ENCODE results near the gene EVI2A. TPM values are rescaled to one million over a fixed set of nuclear protein-coding genes. Genes with fewer than 3 reads are reported as not detected.
A peak's percentile ranks its signal among the peaks of the same experiment; 100 is the strongest.

The EVI2A gene
- polyA plus RNA-seq, 6 donors from 2014 or later: 6.0 to 19.7 (median 13.3) TPM

DNA sequence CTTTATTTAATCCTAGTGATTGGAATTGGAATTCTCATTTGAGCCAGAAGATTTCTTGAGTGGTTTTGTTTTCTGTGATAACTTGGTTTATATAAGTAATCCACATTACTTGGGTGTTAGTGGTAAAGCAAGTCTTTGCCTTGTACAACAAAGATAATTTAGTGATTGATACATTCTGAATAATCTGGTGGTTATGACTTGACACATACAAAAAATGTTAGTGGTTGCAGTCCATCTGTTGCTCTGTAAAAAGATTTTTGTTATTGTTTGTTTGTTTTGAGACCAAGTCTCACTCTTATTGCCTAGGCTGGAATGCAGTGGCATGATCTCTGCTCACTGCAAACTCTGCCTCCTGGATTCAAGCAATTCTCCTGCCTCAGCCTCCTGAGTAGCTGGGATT, 37.6 kb downstream of the EVI2A start:
- ATAC-seq (ENCODE audit: low read depth in 2 of 2): no peak

DNA sequence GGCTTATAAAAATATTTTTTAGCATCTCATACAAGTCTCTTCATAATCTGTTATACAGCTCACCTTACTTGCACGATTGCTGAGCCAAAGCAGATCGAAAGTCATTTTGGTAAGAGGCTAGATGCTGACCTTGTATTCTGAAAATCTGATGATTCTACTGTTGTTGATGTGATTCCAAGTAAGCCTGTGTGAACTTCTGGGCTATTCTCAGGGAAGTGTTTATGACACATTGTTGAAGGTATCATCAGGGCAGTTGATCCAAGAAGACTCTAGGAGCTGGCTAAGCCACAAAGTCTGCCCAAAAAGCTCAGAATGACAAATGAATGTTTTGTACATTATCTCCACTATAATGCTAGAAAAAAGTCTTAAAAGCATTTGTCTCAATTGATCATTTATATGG, 40.4 kb downstream of the EVI2A start:
- DNase-seq (no peak), ATAC-seq (ENCODE audit: low read depth in 2 of 2) (no peak)
- no peak overlapping the region for H3K4me3 Mint-ChIP-seq
- H3K27ac Mint-ChIP-seq: no peak overlapping the region
- H3K9me3 Mint-ChIP-seq: peaks cover 0 to 3% (median 0%) of the 10 kb centered on the region in 7 donors
- no peaks in the 10 kb centered on the region for H3K4me1 Mint-ChIP-seq
- H3K27me3 Mint-ChIP-seq: no peaks in the 10 kb centered on the region
- peaks cover 0 to 13% of the 10 kb centered on the region in 2 donors for H3K36me3 Mint-ChIP-seq

More for the DNA sequence above, 37.6 kb downstream of the EVI2A start:
- DNase-seq: no peak
- Mint-ChIP-seq H3K27ac (no peak overlapping the region), H3K4me1 (no peaks in the 10 kb centered on the region), H3K4me3 (no peak overlapping the region), H3K27me3 (no peaks in the 10 kb centered on the region), H3K36me3 (no peaks in the 10 kb centered on the region), H3K9me3 (peaks cover 0 to 3% (median 0%) of the 10 kb centered on the region in 7 donors)

DNA sequence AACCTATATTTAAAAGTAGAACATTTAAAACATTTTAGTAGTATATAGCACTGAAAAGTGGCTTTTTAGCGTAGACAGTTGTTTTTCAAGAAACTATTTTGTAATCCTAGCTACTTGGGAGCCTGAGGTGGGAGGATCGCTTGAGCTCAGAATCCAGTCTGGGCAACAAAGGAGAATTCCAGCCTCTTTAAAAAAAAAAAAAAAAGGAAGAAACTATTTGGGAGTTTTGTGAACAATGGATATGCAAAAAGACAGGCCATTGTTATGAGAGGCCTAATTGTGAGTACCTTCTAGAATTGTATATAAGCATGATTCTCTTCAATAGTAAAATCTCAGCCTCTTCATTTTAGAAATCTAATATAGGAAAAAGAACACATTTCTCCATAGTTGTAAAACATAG, 42.0 kb downstream of the EVI2A start:
- no peak overlapping the region for H3K27ac Mint-ChIP-seq
- ATAC-seq (ENCODE audit: low read depth in 2 of 2): no peak
- H3K4me1 Mint-ChIP-seq: no peaks in the 10 kb centered on the region
- no peaks in the 10 kb centered on the region for H3K27me3 Mint-ChIP-seq
- H3K36me3 Mint-ChIP-seq: peaks cover 0 to 13% of the 10 kb centered on the region in 2 donors
- peaks cover 0 to 3% (median 0%) of the 10 kb centered on the region in 7 donors for H3K9me3 Mint-ChIP-seq
- no peak overlapping the region for H3K4me3 Mint-ChIP-seq
- DNase-seq: no peak

DNA sequence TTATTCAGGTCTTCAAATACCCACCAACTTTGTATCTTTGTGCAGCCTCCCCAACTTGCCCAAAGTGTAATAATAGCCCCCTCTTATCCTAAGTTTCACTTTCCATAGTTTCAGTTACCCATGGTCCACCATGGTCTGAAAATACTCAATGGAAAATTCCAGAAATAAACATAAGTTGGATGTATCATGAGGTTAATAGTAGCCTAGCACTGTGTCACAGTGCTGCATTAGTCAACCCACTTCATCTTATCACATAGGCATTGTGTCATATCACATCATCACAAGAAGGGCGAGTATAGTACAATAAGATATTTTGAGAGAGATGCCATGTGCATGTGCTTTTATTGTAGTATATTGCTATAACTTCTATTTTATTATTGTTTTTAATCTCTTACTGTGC, 46.3 kb downstream of the EVI2A start:
- no peaks in the 10 kb centered on the region for H3K4me1 Mint-ChIP-seq
- DNase-seq: no peak
- peaks cover 0 to 13% of the 10 kb centered on the region in 2 donors for H3K36me3 Mint-ChIP-seq
- no peak overlapping the region for H3K4me3 Mint-ChIP-seq
- H3K27ac Mint-ChIP-seq: no peak overlapping the region
- no peak for ATAC-seq (ENCODE audit: low read depth in 2 of 2)
- H3K27me3 Mint-ChIP-seq: no peaks in the 10 kb centered on the region
- no peaks in the 10 kb centered on the region for H3K9me3 Mint-ChIP-seq

DNA sequence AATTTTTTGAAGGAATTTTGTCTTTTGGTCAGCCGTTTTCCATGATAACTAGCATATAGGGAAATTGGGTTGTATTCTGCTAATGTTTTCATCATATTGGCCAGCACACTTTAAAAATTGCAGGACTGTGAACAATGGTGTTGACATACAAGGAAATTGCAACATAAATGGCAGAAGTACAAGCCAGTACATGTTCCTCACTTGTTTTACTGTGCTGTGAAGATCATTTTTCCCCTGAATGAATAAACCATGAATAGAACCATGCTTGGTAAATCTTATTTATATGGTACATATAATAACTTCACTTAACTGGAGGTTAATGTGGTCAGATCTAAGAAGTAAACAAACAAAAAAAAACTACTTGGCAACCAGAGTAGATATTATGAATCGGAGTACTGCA, 47.2 kb downstream of the EVI2A start:
- H3K27me3 Mint-ChIP-seq: no peaks in the 10 kb centered on the region
- ATAC-seq (ENCODE audit: low read depth in 2 of 2) (no peak), DNase-seq (no peak)
- no peaks in the 10 kb centered on the region for H3K9me3 Mint-ChIP-seq
- no peaks in the 10 kb centered on the region for H3K4me1 Mint-ChIP-seq
- peaks cover 0 to 19% of the 10 kb centered on the region in 2 donors for H3K36me3 Mint-ChIP-seq
- no peak overlapping the region for H3K27ac Mint-ChIP-seq
- H3K4me3 Mint-ChIP-seq: no peak overlapping the region

DNA sequence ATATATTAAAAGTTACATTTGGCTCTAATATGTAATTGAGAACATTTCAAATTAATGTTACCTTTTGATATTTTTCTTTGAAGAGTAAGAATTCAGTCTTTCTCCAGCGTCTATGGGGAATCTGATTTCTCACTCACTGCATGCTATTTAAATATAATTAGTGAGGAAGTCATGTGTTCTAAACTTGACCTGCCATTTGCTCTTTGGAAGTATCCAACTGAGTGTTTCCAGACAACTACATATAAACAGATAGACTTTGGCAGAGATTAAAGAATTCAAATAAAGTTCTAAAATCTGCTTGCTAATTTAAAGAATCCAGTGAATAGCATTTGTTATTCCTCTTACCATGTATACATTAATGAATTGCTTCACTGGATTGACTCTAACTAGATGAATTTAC, 47.9 kb downstream of the EVI2A start:
- no peak for DNase-seq
- no peak overlapping the region for H3K27ac Mint-ChIP-seq
- H3K9me3 Mint-ChIP-seq: no peaks in the 10 kb centered on the region
- no peak for ATAC-seq (ENCODE audit: low read depth in 2 of 2)
- no peaks in the 10 kb centered on the region for H3K4me1 Mint-ChIP-seq
- peaks cover 0 to 22% of the 10 kb centered on the region in 2 donors for H3K36me3 Mint-ChIP-seq
- H3K4me3 Mint-ChIP-seq: no peak overlapping the region
- no peaks in the 10 kb centered on the region for H3K27me3 Mint-ChIP-seq

DNA sequence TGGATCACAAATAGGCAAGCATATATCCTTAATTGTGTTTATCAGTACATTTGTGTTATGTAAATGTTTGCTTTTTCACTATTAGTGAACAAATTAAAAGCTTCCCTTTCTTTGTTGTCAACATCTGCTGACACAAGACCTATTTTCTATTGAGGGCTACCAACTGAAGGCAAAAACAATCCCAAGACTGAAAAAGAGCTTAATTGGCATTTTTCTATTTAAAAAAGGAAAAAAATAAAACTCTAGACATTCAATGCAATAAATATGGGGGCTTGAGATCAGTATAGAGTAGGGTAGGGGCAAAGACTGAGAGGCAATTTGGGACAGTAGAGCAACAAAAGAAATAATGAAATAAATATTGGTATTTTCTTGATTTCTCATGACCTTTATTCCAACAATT, 48.6 kb downstream of the EVI2A start:
- H3K4me3 Mint-ChIP-seq: no peak overlapping the region
- no peaks in the 10 kb centered on the region for H3K9me3 Mint-ChIP-seq
- H3K27ac Mint-ChIP-seq: peak overlapping the region in 1 of 6 donors; percentile 76
- no peaks in the 10 kb centered on the region for H3K27me3 Mint-ChIP-seq
- DNase-seq (no peak), ATAC-seq (ENCODE audit: low read depth in 2 of 2) (no peak)
- H3K36me3 Mint-ChIP-seq: peaks cover 3 to 18% of the 10 kb centered on the region in 2 donors
- H3K4me1 Mint-ChIP-seq: no peaks in the 10 kb centered on the region

DNA sequence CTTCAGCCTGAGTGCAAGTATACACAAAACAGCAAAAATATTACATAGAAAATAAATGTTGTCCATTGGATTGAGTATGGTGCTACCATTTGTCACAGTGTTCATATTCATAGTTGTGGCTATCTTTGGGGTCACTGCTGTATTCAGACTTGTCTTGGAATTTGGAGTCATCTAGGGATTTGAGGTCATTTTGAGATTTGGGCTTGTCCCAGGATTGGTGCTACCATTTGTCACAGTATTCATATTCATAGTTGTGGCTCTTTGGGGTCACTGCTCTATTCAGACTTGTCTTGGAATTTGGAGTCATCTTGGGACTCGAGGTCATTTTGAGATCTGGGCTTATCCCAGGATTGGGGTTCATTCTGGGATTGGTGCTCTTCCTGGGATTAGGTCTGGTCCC, 49.2 kb downstream of the EVI2A start:
- Mint-ChIP-seq H3K4me1 (no peaks in the 10 kb centered on the region), H3K9me3 (no peaks in the 10 kb centered on the region), H3K27ac (peak overlapping the region in 1 of 6 donors; percentile 71), H3K36me3 (peaks cover 8 to 14% of the 10 kb centered on the region in 2 donors), H3K27me3 (no peaks in the 10 kb centered on the region), H3K4me3 (no peak overlapping the region)
- no peak for DNase-seq
- no peak for ATAC-seq (ENCODE audit: low read depth in 2 of 2)

DNA sequence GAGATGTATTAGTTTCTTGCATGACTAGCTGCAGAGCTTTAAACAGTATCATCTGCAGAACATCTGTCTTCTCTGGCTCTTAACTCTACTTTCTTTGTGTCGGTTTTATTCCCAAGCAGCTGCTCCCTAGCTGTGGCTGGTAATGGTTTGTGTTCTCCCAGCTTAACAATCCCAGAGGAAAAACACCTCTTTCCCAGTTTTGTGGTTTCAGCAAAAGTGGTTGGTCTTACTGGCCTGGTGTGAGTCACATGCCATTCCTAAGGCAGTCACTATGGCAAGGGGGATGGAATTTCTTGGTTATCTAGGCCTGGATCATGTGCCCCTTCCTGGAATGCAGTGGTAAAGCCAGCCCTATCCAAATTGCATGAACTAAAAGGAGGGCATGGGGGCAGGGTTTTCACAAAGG, 51.8 kb downstream of the EVI2A start:
- H3K27ac Mint-ChIP-seq: no peak overlapping the region
- no peak for DNase-seq
- H3K27me3 Mint-ChIP-seq: no peaks in the 10 kb centered on the region
- H3K4me1 Mint-ChIP-seq: peaks cover 0 to 7% (median 0%) of the 10 kb centered on the region in 3 donors
- H3K9me3 Mint-ChIP-seq: no peaks in the 10 kb centered on the region
- no peak for ATAC-seq (ENCODE audit: low read depth in 2 of 2)
- no peak overlapping the region for H3K4me3 Mint-ChIP-seq
- peaks cover 8 to 16% of the 10 kb centered on the region in 2 donors for H3K36me3 Mint-ChIP-seq

DNA sequence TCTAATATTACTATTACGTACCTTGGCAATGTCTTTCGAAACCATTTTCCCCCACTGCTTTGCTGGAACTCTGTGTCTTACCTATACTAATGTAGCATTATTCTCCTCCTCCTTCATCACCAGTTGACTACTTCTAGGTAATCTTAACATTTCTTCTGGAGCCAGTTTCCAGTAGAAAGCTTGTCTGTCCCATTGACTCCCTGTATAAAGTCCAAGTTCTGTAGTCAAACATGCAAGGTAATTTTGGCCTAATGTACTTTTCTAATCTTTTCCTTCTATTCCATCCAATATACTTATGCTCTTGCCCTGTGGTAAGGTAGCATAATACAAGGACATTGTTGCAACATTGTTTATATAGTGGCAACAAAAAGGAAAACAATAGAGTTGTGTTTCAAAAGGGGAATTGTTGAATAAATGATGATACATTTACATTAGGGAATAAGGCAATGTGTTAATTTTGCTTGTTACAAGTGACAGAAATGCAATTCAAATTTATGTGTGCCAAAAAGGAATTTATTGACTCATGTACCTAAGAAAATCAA, 52.3 kb downstream of the EVI2A start:
- DNase-seq: no peak
- H3K27me3 Mint-ChIP-seq: no peaks in the 10 kb centered on the region
- H3K4me3 Mint-ChIP-seq: no peak overlapping the region
- H3K36me3 Mint-ChIP-seq: peaks cover 8 to 16% of the 10 kb centered on the region in 2 donors
- no peaks in the 10 kb centered on the region for H3K9me3 Mint-ChIP-seq
- H3K27ac Mint-ChIP-seq: no peak overlapping the region
- peaks cover 0 to 7% (median 0%) of the 10 kb centered on the region in 3 donors for H3K4me1 Mint-ChIP-seq
- no peak for ATAC-seq (ENCODE audit: low read depth in 2 of 2)

Other genes starting within 250 kb of the EVI2A start
- 10 to 100 TPM in 1 of 6 donors, 1 to 10 TPM in 5; 4.8 to 10.2 (median 8.3) TPM for gene NF1, start 226.6 kb downstream of the EVI2A start, polyA plus RNA-seq (ENCODE audit: low read depth in 6 of 6)
- under 1 TPM in 2 of 6 donors, not detected in 4; 0.30 to 0.36 TPM for gene OMG, start 24.4 kb downstream of the EVI2A start, polyA plus RNA-seq (ENCODE audit: low read depth in 6 of 6)
- gene EVI2B, start 7.6 kb downstream of the EVI2A start, polyA plus RNA-seq (ENCODE audit: low read depth in 6 of 6): 100 to 1,000 TPM; 146 to 201 (median 184) TPM
- gene RAB11FIP4, start 70.1 kb upstream of the EVI2A start, polyA plus RNA-seq (ENCODE audit: low read depth in 6 of 6): 10 to 100 TPM in 5 of 6 donors, 1 to 10 TPM in 1; 7.3 to 29.7 (median 20.8) TPM

Data from naive B cell (primary cell).